Tibial nerve (tissue), 4 donors: ENCODE results near the gene RPEL1. TPM values are rescaled to one million over a fixed set of nuclear protein-coding genes. Genes with fewer than 3 reads are reported as not detected.

Experiments
- DNase-seq, 2 donors: peaks; one replicate each; pipeline ENCODE4 v3.0.0-alpha.2; 2019; ENCODE audit warnings: low spot score in 2 of 2
- H3K27ac ChIP-seq, 4 donors: fragments of 200-600 bp; sonication (generic) in 3 of 4; one replicate each; pipeline ENCODE4 v1.5.1; 2017 to 2019; ENCODE audit warnings: mild to moderate bottlenecking in 1 of 4
- H3K27me3 ChIP-seq, 2 donors: fragments of 200-600 bp; sonication (generic) in 1 of 2; one replicate each; pipeline versions ENCODE4 v1.5.1 to v1.6.0; 2017 to 2019
- H3K36me3 ChIP-seq, 3 donors: fragments of 200-600 bp; sonication (generic); one replicate each; pipeline ENCODE4 v1.5.1; 2018 to 2019
- H3K4me1 ChIP-seq, 4 donors: fragments of 200-600 bp; sonication (generic) in 3 of 4; one replicate each; pipeline ENCODE4 v1.5.1; 2017 to 2019
- H3K4me3 ChIP-seq, 4 donors: fragments of 200-600 bp; sonication (generic) in 3 of 4; one replicate each; pipeline ENCODE4 v1.5.1; 2017 to 2019; ENCODE audit warnings: mild to moderate bottlenecking in 1 of 4, moderate library complexity in 1 of 4
- H3K9me3 ChIP-seq, 4 donors: fragments of 200-600 bp; sonication (generic) in 3 of 4; one replicate each; pipeline ENCODE4 v1.5.1; 2017 to 2019
- EP300 ChIP-seq, 2 donors: sonication (generic); formaldehyde crosslinking; IDR thresholded peaks; one replicate each; pipeline ENCODE4 v1.6.1; 2017; ENCODE audit warnings: antibody characterized with exemption in 2 of 2, mild to moderate bottlenecking in 1 of 2
- POLR2A ChIP-seq, 2 donors: fragments of 450-650 bp; IDR thresholded peaks; one replicate each; pipeline ENCODE4 v1.6.1; 2017; ENCODE audit warnings: antibody characterized with exemption in 2 of 2, mild to moderate bottlenecking in 2 of 2, moderate library complexity in 2 of 2
- WGBS, 2 donors: methylation state at CpG; one replicate each; pipeline ENCODE4 v1.1.5; 2018; 5-methylcytosine and 5-hydroxymethylcytosine counted together
- total RNA-seq, 4 donors: library from RNA; depleted of rRNA; stranded (reverse); fragments of >200 nt; gene quantifications; one replicate each; pipeline ENCODE4 v1.1.0, GENCODE V29; 2016
- TF ChIP-seq, protein P1 (sequence below), 5 experiments: fragments of 200-600 bp in 3 of 5; fragments of 450-650 bp in 2 of 5; sonication (generic) in 3 of 5; IDR thresholded peaks; one replicate each; pipeline ENCODE4 v1.5.1; 2016 to 2019; ENCODE audit warnings: antibody characterized with exemption in 5 of 5, mild to moderate bottlenecking in 3 of 5, moderate library complexity in 2 of 5

Gene RPEL1
- total RNA-seq, 4 donors from 2014 or later = not detected

DNA sequence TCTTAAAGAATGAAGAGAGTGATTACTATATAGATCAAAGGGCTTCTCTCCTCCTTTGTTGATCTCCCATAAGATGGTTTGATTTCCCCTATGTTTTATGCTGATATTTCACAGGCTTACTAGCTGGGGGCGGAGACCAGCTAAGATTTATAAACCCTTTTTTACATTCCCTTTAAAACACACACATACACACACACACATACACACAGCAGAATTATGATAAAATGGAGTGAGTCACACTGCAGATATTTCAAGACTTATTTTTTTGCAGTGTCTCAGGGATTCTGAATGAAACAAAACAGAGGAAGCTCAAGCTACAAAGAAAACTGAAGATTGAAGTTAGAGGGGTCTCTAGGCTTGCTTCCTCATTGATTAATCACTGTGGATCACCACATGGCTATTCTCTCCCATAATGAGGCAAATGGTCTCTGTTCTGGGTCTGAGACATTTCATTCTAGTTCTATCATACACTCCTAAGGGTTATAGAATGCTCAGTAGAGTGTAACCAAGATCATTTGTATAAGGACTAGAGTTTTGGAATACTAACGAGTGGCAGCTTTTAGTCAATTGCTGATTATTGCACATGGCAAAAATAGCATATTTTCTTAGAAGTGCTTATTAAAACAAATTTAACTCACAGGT is 49.8 kb downstream of the RPEL1 start:
- H3K9me3 ChIP-seq = no peaks in the 10 kb centered on the region

More for the DNA sequence above, 49.8 kb downstream of the RPEL1 start:
- Histone ChIP-seq H3K27me3 (peaks cover 0 to 5% of the 10 kb centered on the region in 2 donors), H3K4me1 (no peaks in the 10 kb centered on the region), H3K36me3 (peaks cover 0 to 8% (median 0%) of the 10 kb centered on the region in 3 donors), H3K4me3 (no peak overlapping the region), H3K27ac (no peak overlapping the region)
- TF ChIP-seq, protein P1, sequence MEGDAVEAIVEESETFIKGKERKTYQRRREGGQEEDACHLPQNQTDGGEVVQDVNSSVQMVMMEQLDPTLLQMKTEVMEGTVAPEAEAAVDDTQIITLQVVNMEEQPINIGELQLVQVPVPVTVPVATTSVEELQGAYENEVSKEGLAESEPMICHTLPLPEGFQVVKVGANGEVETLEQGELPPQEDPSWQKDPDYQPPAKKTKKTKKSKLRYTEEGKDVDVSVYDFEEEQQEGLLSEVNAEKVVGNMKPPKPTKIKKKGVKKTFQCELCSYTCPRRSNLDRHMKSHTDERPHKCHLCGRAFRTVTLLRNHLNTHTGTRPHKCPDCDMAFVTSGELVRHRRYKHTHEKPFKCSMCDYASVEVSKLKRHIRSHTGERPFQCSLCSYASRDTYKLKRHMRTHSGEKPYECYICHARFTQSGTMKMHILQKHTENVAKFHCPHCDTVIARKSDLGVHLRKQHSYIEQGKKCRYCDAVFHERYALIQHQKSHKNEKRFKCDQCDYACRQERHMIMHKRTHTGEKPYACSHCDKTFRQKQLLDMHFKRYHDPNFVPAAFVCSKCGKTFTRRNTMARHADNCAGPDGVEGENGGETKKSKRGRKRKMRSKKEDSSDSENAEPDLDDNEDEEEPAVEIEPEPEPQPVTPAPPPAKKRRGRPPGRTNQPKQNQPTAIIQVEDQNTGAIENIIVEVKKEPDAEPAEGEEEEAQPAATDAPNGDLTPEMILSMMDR (IDR thresholded peaks at IDR 0.05) = no peak
- TF ChIP-seq EP300 (IDR thresholded peaks at IDR 0.05) (no peak), POLR2A (IDR thresholded peaks at IDR 0.05) (no peak)
- WGBS, 2 donors = 77 to 83% methylated on average over 2 of the region's 2 CpGs
- no peak for DNase-seq

Other genes starting within 250 kb of the RPEL1 start
- gene NT5C2, start 52.6 kb upstream of the RPEL1 start, total RNA-seq = 10 to 100 TPM; 52.2 to 82.8 (median 72.4) TPM
- gene INA, start 31.3 kb downstream of the RPEL1 start, total RNA-seq = not detected
- gene PCGF6, start 105.3 kb downstream of the RPEL1 start, total RNA-seq = 10 to 100 TPM; 22.1 to 35.4 (median 25.4) TPM
- 1 to 10 TPM; 3.9 to 9.4 (median 7.0) TPM for gene TAF5, start 122.1 kb downstream of the RPEL1 start, total RNA-seq
- 100 to 1,000 TPM; 139 to 343 (median 202) TPM for gene ATP5MK, start 150.6 kb downstream of the RPEL1 start, total RNA-seq
- 10 to 100 TPM; 15.3 to 23.7 (median 17.5) TPM for gene PDCD11, start 150.7 kb downstream of the RPEL1 start, total RNA-seq
- 100 to 1,000 TPM in 1 of 4 donors, 10 to 100 TPM in 3; 61.4 to 119 (median 65.6) TPM for gene CALHM2, start 206.5 kb downstream of the RPEL1 start, total RNA-seq
- gene CALHM1, start 213.0 kb downstream of the RPEL1 start, total RNA-seq = not detected
- gene CALHM3, start 233.4 kb downstream of the RPEL1 start, total RNA-seq = not detected
- gene NEURL1, start 247.8 kb downstream of the RPEL1 start, total RNA-seq = under 1 TPM in 2 of 4 donors, not detected in 2; 0.39 to 0.60 TPM